GM18519 (cell line): ENCODE data around the gene TLR1.
"Not testable (repeated sequence)": the region's sequence is repeated elsewhere in the genome, so short reads cannot be mapped to it uniquely, and the experiment has no call there.

ENCODE experiments used
- ATAC-seq: cut with Tn5 transposase; IDR thresholded peaks from one replicate; pipeline ENCODE4 v1.9.1; 2021; ENCODE audit warnings: mild to moderate bottlenecking, moderate library complexity; ENCODE audit not compliant: unreplicated experiment, low FRiP score

TLR1 gene

DNA sequence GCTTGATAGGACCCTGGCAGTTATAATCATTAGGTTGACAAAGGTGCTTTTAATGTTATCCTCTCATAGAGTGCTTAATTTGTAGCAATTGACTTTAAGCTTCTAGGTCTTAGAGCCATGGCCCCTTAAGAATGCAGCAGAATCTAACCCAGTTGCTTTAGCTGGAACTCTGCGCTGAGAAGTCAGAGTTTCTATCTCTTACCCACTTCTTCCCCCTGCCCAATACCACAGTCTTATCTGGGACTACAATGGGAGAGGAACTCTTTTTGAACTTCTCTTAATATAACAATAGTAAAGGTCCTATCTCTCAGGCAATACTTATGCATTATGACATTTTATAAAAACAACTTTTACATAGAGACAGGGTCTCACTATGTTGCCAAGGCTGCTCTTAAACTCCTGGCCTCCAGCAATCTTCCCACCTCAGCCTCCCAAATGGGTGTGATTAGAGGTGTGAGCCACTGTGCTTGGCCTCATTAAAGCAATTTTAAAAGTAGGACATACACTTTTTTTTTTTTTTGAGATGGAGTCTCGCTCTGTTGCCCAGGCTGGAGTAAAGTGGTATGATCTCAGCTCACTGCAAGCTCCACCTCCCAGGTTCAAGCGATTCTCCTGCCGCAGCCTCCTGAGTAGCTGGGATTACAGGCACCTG lies 23.6 kb downstream of the TLR1 start:
- ATAC-seq: no peak

DNA sequence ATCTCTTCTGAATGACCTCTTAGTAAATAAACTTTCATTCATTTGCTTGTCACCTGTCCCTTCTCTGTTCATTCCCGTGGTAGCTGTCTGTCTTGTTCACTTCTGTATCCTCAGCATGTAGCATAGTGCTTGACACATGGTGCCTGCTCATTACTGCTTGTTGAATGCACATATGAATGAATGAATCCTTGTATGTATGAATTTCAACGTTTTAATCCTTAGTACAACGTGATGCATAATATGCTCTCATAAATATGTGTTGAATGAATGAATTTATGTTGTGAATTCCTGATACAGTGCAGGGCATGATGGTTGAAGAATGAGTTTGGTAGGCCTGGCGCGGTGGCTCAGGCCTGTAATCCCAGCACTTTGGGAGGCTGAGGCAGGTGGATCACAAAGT lies 24.8 kb downstream of the TLR1 start:
- ATAC-seq: no peak

- ATAC-seq: not testable (repeated sequence)
Measured at GRCh38 chr4:38777925-38778324, 26.7 kb downstream of the TLR1 start.

DNA sequence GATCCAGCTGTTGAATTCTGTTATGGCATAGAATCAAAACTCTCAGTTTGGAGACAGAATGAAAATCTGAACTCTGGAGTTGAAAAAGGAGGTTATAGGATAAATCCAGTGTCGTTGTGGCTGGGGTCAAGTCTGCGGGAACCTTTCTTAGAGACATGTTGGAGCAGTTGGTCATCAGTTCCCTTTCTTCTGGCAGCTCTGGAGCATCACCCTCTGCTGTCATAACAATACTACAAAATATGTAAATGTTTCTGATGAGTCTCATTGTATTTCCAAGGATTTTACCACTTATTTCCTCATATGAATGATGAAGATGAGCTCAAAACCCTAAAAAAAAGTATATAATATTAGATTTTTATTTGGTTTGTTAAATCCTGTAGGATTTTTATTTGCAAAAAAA lies 29.3 kb downstream of the TLR1 start:
- ATAC-seq: no peak

- no peak for ATAC-seq
Measured at GRCh38 chr4:38774181-38774955, 30.2 kb downstream of the TLR1 start.

GRCh38 chr4:38770281-38770680 lies 34.3 kb downstream of the TLR1 start:
- ATAC-seq: not testable (repeated sequence)

- no peak for ATAC-seq
Measured at GRCh38 chr4:38769857-38770256, 34.7 kb downstream of the TLR1 start.

GRCh38 chr4:38769441-38769840 lies 35.1 kb downstream of the TLR1 start:
- no peak for ATAC-seq

GRCh38 chr4:38768968-38769394 lies 35.6 kb downstream of the TLR1 start:
- no peak for ATAC-seq

- ATAC-seq: not testable (repeated sequence)
Measured at GRCh38 chr4:38766940-38767339, 37.7 kb downstream of the TLR1 start.

DNA sequence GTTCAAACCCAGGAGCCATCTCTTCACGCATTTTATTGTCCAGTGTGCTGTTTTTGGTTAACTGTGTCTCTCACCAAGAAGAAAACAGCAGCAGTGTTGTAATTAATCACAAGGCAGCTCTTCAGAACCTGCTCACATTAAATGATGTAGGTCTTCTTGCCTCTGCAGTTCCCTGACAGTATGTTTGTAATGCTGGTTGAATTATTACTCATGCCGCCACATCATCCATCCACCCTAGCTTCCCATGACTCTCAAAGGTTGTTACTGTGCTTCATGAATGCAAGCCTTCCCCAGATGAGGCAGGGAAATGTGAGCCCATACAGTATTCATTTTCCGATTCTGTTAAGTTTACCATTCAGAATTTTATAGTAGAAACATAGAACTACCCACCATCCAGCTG lies 39.2 kb downstream of the TLR1 start:
- no peak for ATAC-seq

GRCh38 chr4:38764277-38764676 lies 40.3 kb downstream of the TLR1 start:
- no peak for ATAC-seq

DNA sequence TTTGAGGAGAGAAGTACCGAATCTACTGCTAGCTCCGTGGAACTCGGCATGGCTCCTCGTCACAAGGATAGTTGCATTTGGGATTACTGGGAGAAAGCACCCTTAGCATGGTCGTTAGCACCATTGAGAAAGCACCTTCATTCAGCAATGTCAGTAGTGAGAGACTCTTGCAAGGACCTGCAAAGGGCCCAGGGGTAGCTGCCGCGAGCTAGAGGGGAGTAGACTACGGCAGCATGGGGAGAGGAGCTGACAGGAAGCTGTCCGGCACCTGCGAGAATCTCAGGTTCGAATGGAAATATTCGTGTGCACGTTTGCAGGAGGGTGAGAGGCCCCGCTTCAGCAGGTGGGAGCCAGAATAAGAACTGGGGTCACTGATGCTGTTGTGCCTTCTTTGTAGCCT lies 42.0 kb downstream of the TLR1 start:
- peak; percentile 21 for ATAC-seq

GRCh38 chr4:38759790-38760122 lies 44.8 kb downstream of the TLR1 start:
- ATAC-seq: no peak

- ATAC-seq: no peak
Measured at GRCh38 chr4:38759113-38759789, 45.3 kb downstream of the TLR1 start.

DNA sequence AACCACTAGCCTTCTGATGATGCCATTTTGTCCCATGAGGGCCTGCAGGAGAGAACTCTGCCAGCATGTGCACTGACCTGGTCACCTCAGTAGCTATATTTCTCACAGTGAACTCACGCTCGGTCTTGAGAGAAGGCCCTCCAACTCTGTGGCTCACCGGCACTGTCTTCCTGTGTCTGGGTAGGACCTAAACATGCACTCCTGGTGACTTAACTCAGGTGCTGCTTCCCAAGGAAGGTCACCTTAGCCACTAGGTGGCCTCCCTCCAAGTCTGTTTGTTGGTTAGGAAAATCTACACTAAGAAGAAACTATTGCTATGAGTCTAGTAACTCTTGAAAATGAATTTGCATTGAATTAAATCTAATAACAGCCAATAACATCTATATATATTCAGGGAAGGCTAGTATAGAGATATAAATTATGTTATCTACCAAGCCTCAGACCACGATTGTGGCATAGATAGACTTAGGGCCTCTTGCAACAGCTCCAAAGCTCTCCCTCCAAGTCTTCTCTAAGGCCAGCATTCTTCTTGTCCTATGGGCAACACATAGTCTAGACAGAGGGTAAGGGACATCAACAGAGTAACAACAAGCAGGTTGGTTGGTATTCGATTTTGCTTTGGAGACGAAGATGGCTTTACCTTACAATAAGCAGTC lies 46.5 kb downstream of the TLR1 start:
- no peak for ATAC-seq

GRCh38 chr4:38752941-38753806 lies 51.4 kb downstream of the TLR1 start:
- no peak for ATAC-seq

DNA sequence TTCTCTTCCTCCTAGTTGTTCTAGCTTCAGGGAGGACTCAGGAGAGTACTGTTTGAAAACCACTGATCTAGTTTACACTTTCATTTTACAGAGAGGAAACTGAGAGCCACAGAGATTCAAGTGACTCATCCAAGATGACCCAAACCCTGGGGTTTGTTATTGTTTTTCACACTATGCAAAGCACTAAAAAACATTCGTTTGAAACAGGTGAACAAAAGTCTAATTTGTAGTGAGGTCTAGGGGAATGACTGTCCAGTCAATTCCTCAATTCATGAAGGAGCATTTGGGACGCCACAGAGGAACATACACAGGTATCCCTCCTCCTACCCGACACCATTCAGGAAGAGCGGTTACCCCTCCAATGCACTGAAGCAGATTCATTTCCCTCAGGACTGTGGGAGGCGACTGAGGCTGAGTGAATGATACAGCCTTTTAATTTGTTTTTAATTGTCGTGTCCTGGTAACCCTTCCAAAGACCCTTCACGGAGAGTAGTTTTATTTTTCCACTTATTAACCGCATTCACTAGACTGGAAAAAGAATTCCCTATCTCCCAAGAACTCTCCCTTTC lies 52.1 kb downstream of the TLR1 start:
- ATAC-seq: peak; percentile 90

GRCh38 chr4:38751341-38752010 lies 53.1 kb downstream of the TLR1 start:
- ATAC-seq: no peak
